Ureter (tissue), 1 donor: Measurements from ENCODE around the gene CACNG4. TPM values are rescaled to one million over a fixed set of nuclear protein-coding genes. Genes with fewer than 3 reads are reported as not detected.

Experiments
- DNase-seq: peaks from one replicate; pipeline ENCODE4 v3.0.0-alpha.2; 2020; ENCODE audit warnings: low spot score
- total RNA-seq: library from RNA; stranded (reverse); gene quantifications from one replicate; pipeline ENCODE4 v1.2.4, GENCODE V29; 2023
- donor health status: DM: yes; HTN: yes; CAD: no.

Gene CACNG4
- total RNA-seq, 1 donor from 2014 or later, result 0.57 TPM

DNA sequence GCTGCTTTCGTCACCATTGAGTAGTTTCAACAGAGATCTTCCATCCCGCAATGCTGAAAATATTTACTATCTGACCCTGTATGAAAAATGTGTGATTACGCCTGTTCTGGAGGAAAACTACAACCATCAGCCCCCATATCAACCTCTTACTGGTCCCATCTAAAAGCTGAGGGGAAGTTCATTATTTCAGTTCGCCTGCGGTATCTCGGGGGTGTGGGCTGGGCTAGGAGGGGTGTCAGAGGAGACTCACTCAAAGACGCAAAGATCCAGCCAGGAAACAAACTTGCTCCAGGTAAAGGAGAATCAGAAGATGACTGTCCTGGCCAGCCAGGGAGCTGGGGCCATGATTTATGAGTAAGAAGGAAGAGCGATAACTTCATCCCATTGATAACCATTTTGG, 93.5 kb downstream of the CACNG4 start:
- DNase-seq, result peak; percentile 9

DNA sequence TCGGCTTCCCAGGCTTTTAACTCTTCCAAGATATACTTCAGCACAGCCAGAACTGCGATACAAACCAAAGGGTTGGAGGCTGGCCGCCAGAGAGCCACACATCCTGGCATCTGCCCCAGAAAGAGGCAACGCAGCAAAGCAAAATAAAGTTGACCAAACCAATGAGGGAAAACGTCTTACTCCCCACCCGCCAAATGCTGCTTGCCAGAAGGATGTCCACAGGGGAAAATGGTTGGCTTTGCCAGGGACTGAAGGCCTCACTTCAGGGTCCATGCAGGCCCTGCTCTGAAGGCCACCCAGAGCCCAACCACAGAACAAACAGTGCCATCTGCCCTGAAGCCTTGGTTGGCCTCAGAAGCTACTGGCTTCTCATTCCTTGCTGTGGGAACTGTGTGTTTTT, 94.9 kb downstream of the CACNG4 start:
- peak; percentile 35 for DNase-seq

DNA sequence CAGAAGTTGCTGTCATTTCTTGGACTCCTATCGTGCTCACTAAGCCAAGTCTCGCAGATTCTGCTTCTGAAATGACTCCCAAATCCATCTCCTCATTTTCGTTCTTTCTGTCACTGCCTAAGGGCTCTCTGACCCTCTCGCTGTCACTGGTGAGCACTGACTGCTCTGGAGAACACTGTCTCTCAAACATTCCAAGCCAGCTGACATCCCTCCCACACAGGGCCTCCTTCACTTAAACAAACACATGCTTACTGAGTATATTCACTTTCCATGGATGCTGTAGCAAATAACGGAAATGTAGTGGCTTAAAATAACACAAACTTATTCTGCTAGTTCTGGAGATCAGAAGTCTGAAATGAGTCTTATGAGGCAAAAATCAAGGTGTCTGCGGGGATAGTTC, 98.6 kb downstream of the CACNG4 start:
- no peak for DNase-seq

DNA sequence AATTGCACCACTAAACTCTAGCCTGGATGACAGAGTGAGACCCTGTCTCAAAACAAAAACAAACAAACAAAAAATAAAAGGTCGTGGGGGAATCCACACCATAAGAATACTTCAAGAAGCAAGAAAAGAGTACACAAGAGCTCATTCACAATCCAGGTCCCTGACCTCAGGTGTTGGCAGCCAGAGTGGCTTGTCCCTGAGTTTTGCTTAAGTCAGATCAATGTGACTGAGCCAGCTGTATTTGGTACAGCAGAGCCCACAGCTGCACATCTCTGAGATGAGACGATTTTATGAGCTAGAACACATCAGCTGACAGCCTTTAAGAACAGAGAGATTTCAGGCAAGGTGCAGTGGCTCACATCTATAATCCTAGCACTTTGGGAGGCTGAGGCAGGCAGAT, 102.2 kb downstream of the CACNG4 start:
- DNase-seq, result no peak

DNA sequence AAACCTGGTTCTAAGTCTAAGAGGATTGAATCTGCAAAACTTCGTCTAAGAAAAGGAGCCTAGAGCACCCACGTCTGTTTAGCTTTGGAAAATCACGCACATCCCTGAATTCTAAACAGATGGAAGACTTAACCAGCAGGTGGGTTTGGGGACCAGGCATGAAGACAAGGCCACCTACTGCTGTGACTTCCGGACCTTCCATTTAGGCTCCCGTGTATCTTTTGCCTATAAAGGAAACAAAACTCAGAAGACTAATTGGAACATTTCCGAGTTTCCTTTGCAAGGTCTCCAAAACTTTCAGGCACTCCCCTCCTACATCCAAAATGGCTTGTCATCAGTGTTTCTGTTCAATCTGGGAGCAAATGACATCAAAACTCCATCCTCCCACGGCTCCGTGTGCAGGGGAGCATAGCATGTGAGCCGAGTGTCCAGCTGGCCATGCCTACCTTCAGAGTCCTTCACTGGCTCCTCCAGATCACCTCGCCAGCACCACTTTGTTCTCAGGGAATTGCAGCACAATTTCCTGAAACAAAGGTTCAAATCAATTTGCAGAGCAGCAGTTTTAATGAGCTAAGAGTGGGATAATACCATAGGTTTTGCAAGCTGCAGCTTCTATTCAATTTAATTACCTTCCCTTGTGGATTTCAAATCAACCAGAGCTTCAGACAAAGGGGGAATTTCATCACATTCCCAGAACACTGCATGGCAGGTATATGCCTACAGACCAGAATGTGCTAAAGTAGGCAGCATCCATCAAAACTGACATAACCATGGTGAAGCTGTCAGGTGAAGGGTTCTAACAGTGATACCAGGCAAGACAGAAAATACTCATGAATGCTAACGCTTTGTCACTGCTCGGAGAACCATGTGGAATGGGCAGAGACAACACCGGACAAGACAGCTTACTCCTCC, 103.3 kb downstream of the CACNG4 start:
- DNase-seq, result no peak

DNA sequence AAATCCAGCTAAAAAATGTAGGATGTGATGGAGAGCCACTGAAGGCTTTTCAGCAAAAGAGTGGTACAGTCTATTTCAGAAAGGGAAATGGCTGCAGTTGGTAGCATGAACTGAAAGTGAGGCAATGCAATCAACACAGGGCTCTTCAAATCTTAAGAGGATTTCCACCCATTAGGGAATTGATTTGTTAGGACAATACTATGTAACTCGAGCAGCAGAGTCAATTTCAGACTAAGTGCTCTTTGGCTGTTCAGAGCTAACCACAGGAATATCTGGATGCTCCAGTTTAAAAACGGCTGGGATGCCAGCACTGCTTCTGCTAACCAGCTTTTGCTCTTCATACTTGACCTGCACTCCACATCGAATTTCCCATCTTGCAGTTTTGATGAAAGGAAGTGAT, 104.5 kb downstream of the CACNG4 start:
- no peak for DNase-seq

DNA sequence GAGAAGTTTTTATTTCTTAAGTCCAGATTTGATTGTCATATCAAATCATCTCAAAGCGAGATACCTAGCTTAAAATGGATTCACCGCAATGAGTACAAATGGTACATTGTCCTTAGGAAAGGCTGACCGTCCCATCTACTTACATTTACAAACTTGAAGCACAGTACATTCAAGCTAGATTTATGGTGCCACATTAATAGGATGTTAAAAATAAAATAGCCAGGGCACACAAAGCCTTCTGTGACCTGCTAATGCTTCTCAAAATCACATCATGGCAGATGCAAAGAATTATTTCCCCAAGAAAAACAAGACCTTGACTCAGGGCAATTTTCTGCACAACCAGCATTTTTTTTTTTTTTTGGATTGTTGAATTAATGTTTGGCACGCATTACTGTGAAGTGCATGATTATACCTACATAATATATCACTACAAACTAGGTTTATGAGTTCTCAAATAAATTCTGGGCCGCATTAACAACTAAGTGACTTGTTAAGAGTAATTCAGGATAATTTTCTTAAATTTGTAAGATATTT, 105.2 kb downstream of the CACNG4 start:
- no peak for DNase-seq

DNA sequence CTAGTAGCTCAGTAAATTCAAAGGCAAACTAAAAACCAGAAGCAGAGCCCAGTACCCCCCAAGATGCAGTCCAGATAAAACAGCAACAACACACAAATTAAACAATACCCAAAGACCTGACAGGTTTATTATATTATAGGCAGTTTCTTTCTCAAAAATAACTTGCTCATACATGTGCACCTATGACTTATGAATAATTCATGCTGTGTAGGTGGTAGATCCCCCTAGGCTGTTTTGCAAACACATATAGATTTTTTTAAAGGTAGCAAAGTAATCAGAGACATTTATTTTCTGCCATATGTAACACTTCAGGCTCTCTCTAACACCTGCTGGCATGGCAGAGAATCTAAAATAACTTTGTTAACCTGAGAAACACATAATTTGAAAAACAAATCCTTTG, 107.1 kb downstream of the CACNG4 start:
- no peak for DNase-seq

DNA sequence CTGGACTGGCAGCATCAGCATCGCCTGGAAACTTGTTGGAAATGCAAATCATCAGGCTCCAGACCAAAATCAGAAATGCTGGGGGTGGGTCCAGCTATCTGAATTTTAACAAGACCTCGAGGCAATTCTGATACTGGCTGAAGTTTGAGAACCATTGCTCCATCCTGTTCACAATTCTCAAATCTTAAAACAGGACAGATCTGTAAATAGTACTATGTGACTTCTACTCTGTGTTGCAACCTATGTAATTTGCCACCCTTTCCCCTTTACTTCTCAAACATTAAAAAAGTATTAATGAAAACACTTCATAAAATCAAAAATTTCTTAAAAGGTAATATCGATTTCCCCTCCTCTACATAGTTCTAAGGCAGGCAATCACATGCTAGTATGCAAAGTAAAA, 108.4 kb downstream of the CACNG4 start:
- DNase-seq, result no peak

DNA sequence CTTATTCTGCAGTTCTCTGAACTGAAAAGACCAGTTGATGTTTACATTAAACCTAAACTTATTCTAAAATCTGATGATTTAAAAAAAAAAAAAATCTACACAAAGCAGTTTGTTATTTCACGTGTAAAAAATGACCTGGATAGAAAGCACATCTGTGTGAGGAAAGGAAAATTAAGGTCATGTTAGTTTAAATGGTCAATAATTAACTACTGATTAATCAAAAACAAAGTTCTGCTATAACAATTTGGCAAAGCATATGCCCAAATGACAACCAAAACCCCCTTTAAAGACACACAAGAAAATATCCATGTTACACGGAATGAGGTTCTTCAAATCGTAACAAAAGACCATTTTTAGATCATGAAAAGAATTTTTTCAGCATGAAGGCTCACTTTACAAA, 110.3 kb downstream of the CACNG4 start:
- DNase-seq, result no peak

DNA sequence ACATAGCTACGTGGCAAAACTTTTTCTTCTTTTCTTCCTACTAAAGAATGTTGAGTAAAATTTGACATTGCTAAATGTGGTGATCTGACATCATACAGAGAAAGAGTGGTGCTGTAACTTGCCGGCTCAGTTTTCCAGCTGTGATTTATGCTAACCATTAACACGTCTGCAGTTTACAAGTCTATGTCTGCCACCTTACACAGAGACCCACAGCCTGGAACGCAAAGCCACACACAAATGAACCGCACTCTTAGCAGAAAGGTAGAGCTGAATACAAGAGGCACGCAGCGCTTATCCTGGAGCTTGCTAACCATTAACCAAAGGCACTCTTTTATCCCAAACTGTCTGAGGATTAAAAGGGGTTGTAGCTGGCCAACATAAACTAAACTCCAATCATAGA, 111.8 kb downstream of the CACNG4 start:
- DNase-seq, result no peak

DNA sequence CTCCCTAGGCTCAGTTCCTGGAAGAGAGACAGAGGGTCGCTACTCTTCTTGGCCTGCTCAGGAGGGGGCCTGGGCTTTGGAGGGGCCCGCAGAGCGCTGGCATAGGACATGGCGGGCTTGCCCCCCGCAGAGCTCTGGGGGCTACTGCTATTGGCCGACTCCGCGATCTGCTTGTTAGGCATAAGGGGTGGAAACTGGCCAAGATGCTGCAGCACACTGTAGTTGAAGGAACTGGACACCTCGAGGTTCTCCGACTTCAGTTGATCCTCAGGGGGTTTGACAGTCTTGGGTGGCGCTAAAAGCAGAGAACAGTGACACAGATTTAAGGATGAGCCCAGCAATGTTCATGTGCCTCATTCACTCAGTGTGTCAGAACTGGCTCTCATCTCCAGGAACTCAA, 113.8 kb downstream of the CACNG4 start:
- no peak for DNase-seq

DNA sequence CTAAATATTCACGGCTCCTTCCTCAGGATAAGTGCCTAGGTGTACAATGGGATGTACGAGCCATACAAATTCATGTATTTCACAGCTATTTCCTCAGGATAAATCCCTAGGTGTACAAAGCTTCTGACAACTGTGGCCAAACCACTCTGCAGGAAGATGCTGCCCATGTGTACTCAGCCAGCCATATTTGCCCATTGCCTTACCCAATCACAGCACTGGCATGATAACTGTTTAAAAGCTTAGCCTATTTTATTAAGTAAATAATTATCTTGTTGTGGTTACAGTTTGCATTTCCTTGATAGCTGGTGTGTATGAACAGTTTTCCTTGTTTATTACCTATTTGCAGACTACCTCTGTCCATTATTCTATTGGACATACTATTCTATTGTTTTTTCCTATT, 115.0 kb downstream of the CACNG4 start:
- DNase-seq, result no peak

DNA sequence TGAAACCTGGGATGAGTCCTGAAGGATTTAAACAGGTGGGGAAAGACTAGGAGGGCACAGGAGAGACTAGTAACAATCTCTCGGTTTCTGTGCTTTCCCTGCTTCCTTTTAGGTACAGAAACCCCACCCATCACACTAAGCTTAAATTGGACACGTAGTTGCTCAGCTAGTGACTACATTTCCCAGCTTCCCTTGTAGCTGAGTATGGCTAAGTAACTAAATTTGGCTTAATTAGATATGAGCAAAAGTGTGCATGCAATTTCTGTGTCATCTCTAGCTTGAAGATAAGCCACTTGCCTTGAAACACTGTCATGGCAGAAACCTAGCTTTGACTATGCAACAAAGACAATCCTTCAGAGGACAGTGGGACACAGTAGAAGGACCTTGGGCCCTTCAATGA, 116.3 kb downstream of the CACNG4 start:
- no peak for DNase-seq

DNA sequence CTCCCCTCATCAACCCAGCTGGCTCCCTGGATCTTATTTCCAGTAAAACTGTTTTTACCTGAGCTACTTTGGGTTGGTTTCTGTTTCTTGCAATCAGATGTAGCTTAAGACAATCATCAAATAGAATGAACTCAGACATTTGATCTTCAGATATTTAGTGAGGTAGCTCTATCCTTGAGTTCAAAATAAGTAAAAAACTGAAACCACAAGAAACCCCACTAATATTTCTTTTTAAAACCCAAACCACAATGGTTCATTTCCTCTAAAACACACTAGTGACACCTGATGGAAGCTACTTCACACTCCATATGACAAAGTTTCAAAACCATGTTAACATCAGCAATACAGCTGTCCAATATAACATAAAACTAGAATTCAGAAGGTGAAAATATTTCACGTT, 117.6 kb downstream of the CACNG4 start:
- DNase-seq, result no peak

Other genes starting within 250 kb of the CACNG4 start
- not detected for gene CACNG5, start 129.6 kb upstream of the CACNG4 start, total RNA-seq
- not detected for gene CACNG1, start 79.8 kb downstream of the CACNG4 start, total RNA-seq